Tibial nerve (tissue), 4 donors: ENCODE measurements around the gene GDF7. TPM values are rescaled to one million over a fixed set of nuclear protein-coding genes. Genes with fewer than 3 reads are reported as not detected.

Experiments used
- DNase-seq, 2 donors: peaks; one replicate each; pipeline ENCODE4 v3.0.0-alpha.2; 2019; ENCODE audit warnings: low spot score in 2 of 2
- H3K27ac ChIP-seq, 4 donors: fragments of 200-600 bp; sonication (generic) in 3 of 4; one replicate each; pipeline ENCODE4 v1.5.1; 2017 to 2019; ENCODE audit warnings: mild to moderate bottlenecking in 1 of 4
- H3K27me3 ChIP-seq, 2 donors: fragments of 200-600 bp; sonication (generic) in 1 of 2; one replicate each; pipeline versions ENCODE4 v1.5.1 to v1.6.0; 2017 to 2019
- H3K36me3 ChIP-seq, 3 donors: fragments of 200-600 bp; sonication (generic); one replicate each; pipeline ENCODE4 v1.5.1; 2018 to 2019
- H3K4me1 ChIP-seq, 4 donors: fragments of 200-600 bp; sonication (generic) in 3 of 4; one replicate each; pipeline ENCODE4 v1.5.1; 2017 to 2019
- H3K4me3 ChIP-seq, 4 donors: fragments of 200-600 bp; sonication (generic) in 3 of 4; one replicate each; pipeline ENCODE4 v1.5.1; 2017 to 2019; ENCODE audit warnings: mild to moderate bottlenecking in 1 of 4, moderate library complexity in 1 of 4
- H3K9me3 ChIP-seq, 4 donors: fragments of 200-600 bp; sonication (generic) in 3 of 4; one replicate each; pipeline ENCODE4 v1.5.1; 2017 to 2019
- EP300 ChIP-seq, 2 donors: sonication (generic); formaldehyde crosslinking; IDR thresholded peaks; one replicate each; pipeline ENCODE4 v1.6.1; 2017; ENCODE audit warnings: antibody characterized with exemption in 2 of 2, mild to moderate bottlenecking in 1 of 2
- POLR2A ChIP-seq, 2 donors: fragments of 450-650 bp; IDR thresholded peaks; one replicate each; pipeline ENCODE4 v1.6.1; 2017; ENCODE audit warnings: antibody characterized with exemption in 2 of 2, mild to moderate bottlenecking in 2 of 2, moderate library complexity in 2 of 2
- WGBS, 2 donors: methylation state at CpG; one replicate each; pipeline ENCODE4 v1.1.5; 2018; 5-methylcytosine and 5-hydroxymethylcytosine counted together
- total RNA-seq, 4 donors: library from RNA; depleted of rRNA; stranded (reverse); fragments of >200 nt; gene quantifications; one replicate each; pipeline ENCODE4 v1.1.0, GENCODE V29; 2016
- TF ChIP-seq, protein P1 (sequence below), 5 experiments: fragments of 200-600 bp in 3 of 5; fragments of 450-650 bp in 2 of 5; sonication (generic) in 3 of 5; IDR thresholded peaks; one replicate each; pipeline ENCODE4 v1.5.1; 2016 to 2019; ENCODE audit warnings: antibody characterized with exemption in 5 of 5, mild to moderate bottlenecking in 3 of 5, moderate library complexity in 2 of 5

GDF7 gene
- total RNA-seq, 4 donors from 2014 or later = 6.3 to 20.0 (median 16.6) TPM

- peaks cover 0 to 49% (median 8%) of the 10 kb centered on the region in 4 donors for H3K4me1 ChIP-seq
- H3K36me3 ChIP-seq = no peaks in the 10 kb centered on the region
- no peak overlapping the region for H3K4me3 ChIP-seq
- DNase-seq = no peak
- no peak overlapping the region for H3K27ac ChIP-seq
- no peaks in the 10 kb centered on the region for H3K9me3 ChIP-seq
- H3K27me3 ChIP-seq = peaks cover 0 to 74% of the 10 kb centered on the region in 2 donors
- WGBS, 2 donors = 40 to 45% methylated on average over 18 of the region's 18 CpGs
- TF ChIP-seq POLR2A (IDR thresholded peaks at IDR 0.05) = no peak
- TF ChIP-seq, protein P1, sequence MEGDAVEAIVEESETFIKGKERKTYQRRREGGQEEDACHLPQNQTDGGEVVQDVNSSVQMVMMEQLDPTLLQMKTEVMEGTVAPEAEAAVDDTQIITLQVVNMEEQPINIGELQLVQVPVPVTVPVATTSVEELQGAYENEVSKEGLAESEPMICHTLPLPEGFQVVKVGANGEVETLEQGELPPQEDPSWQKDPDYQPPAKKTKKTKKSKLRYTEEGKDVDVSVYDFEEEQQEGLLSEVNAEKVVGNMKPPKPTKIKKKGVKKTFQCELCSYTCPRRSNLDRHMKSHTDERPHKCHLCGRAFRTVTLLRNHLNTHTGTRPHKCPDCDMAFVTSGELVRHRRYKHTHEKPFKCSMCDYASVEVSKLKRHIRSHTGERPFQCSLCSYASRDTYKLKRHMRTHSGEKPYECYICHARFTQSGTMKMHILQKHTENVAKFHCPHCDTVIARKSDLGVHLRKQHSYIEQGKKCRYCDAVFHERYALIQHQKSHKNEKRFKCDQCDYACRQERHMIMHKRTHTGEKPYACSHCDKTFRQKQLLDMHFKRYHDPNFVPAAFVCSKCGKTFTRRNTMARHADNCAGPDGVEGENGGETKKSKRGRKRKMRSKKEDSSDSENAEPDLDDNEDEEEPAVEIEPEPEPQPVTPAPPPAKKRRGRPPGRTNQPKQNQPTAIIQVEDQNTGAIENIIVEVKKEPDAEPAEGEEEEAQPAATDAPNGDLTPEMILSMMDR (IDR thresholded peaks at IDR 0.05) = no peak
- TF ChIP-seq EP300 (IDR thresholded peaks at IDR 0.05) = no peak
Measured at GRCh38 chr2:20672201-20672951, 5.4 kb downstream of the GDF7 start.

GRCh38 chr2:20673686-20674308 is 6.9 kb downstream of the GDF7 start:
- Histone ChIP-seq H3K4me1 (peaks cover 0 to 44% (median 5%) of the 10 kb centered on the region in 4 donors), H3K9me3 (no peaks in the 10 kb centered on the region), H3K4me3 (no peak overlapping the region), H3K36me3 (no peaks in the 10 kb centered on the region), H3K27me3 (peaks cover 0 to 60% of the 10 kb centered on the region in 2 donors), H3K27ac (no peak overlapping the region)
- DNase-seq = no peak
- whole genome bisulfite sequencing, 2 donors = 68 to 78% methylated on average over 5 of the region's 5 CpGs
- TF ChIP-seq, protein P1 (IDR thresholded peaks at IDR 0.05) = no peak
- no peak for TF ChIP-seq EP300 (IDR thresholded peaks at IDR 0.05)
- no peak for TF ChIP-seq POLR2A (IDR thresholded peaks at IDR 0.05)

DNA sequence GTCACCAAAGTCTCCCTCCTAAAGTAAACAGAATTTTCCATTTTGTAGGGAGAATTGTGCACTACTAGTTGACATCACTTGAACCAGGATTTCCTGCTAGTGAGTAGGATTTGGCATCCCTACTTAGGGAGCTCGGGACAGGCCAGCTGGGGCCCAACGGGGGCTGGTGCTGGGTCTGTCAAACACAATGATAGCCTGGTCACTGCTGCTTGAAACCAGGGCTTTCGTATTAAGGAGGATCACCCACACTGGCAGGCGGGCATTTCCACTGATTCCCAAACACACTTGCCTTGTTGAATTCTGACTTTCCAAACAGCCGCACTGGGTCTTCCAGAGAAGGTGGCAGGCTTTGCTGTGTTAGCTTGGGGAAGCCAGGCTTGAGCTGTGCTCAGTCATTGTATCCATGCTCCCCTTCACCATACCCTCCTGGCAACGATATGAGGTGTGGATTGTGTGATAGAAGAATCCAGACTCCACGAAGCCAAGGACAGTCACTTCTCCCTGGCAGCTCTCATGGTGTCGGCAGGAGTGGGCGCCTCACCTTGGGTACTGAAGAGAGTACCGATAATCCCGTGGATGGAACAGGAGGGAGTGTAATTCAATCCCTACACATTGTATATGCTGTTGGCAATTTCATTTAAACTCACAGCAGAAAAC is 7.5 kb downstream of the GDF7 start:
- 74 to 75% methylated on average over 10 of the region's 11 CpGs for WGBS, 2 donors
- DNase-seq = no peak

DNA sequence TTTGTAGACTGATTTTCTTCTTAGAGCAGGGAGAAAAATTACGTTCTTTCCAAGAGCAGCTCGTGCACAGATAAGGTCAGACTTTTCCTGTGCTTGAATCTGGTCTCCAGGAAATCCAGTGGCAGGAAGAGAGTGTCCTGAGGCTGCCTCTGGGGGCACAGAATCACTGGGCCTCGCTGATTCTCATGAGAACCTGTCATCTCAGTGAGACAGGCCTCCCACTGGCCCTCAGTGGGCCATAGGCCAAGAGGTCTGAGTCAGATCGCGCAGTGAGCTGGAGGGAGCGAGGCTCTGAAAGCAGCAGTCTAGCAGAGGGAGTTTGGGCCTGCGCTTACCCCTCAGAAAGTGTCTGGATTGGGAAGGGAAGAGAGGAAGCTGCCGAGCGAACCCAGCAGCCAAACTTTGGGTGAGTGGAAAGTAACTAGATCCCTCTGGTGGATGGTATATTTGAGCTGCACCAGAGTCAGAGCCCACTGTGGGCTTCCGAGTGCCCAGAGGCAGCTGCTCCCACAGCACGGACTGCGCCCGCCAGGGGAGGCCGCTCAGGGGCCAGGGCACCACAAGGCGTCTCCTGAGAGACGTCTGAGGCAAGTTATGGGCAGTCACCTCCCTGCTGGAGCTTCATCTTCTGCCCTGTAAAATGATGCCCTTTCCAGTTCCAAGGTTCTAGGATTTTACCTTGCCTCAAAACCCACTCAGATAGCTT is 8.2 kb downstream of the GDF7 start:
- no peak for DNase-seq
- TF ChIP-seq, protein P1 (IDR thresholded peaks at IDR 0.05) = no peak
- TF ChIP-seq EP300 (IDR thresholded peaks at IDR 0.05) (no peak), POLR2A (IDR thresholded peaks at IDR 0.05) (no peak)
- peaks cover 0 to 47% of the 10 kb centered on the region in 2 donors for H3K27me3 ChIP-seq
- H3K27ac ChIP-seq = no peak overlapping the region
- no peak overlapping the region for H3K4me3 ChIP-seq
- H3K9me3 ChIP-seq = no peaks in the 10 kb centered on the region
- H3K36me3 ChIP-seq = peaks cover 0 to 6% (median 0%) of the 10 kb centered on the region in 3 donors
- peaks cover 0 to 33% (median 5%) of the 10 kb centered on the region in 4 donors for H3K4me1 ChIP-seq
- WGBS, 2 donors = 45 to 54% methylated on average over 12 to 16 of the region's 16 CpGs

More for the DNA sequence above, 7.5 kb downstream of the GDF7 start:
- no peaks in the 10 kb centered on the region for H3K36me3 ChIP-seq
- peaks cover 0 to 54% of the 10 kb centered on the region in 2 donors for H3K27me3 ChIP-seq
- no peak overlapping the region for H3K27ac ChIP-seq
- no peak for TF ChIP-seq EP300 (IDR thresholded peaks at IDR 0.05)
- TF ChIP-seq POLR2A (IDR thresholded peaks at IDR 0.05) = no peak
- TF ChIP-seq, protein P1 (IDR thresholded peaks at IDR 0.05) = no peak
- H3K4me1 ChIP-seq = peaks cover 0 to 39% (median 5%) of the 10 kb centered on the region in 4 donors
- no peaks in the 10 kb centered on the region for H3K9me3 ChIP-seq
- H3K4me3 ChIP-seq = no peak overlapping the region
